ENCODE data around the gene SOCS4. TPM values are rescaled to one million over a fixed set of nuclear protein-coding genes. Genes with fewer than 3 reads are reported as not detected.

Gene SOCS4
- polyA plus RNA-seq (2011; rRNA removed): 8.1 and 11.1 TPM in 2 replicates
- 13.5 and 16.7 TPM in 2 replicates for polyA minus RNA-seq (2011; rRNA and poly(A)+ RNA removed)

GRCh38 chr14:55026793-55027561, at the start of gene SOCS4, which contains the start of gene WDHD1:
SOCS4 (plus strand) TSS chr14:55027236; CDS start chr14:55043042, 15,806 bp downstream.
WDHD1 (minus strand) TSS chr14:55027099; CDS start chr14:55026787, 312 bp downstream.
- CTCF ChIA-PET: interaction anchor here (0.7 to 2.0 kb wide), 5 partner anchors 15 to 221 kb away, joined by 3 to 9 read pairs (median 6); partner anchors contain the start of gene MAPK1IP1L
- Histone ChIP-seq H3K9me3 (ENCODE audit: control insufficient read depth, insufficient read depth, low read length) (no peaks in the 10 kb centered on the region), H3K27me3 (ENCODE audit: control insufficient read depth, insufficient read depth, low read length) (no peaks in the 10 kb centered on the region), H3K4me3 (ENCODE audit: low read depth, low read length) (peak within 1 kb of the TSS; percentile 87), H3K27ac (ENCODE audit: low read depth, low read length) (peak within 1 kb of the TSS; percentile 76)
- POLR2A ChIA-PET: interaction anchor here (0.6 to 2.5 kb wide), 4 partner anchors 12 to 102 kb away, joined by 3 to 13 read pairs (median 5); partner anchors contain the start of genes LGALS3 and MAPK1IP1L
- DNase-seq (ENCODE audit: low read depth, low spot score): peak; percentile 63
- TF ChIP-seq CTCF (IDR thresholded peaks at IDR 0.05; ENCODE audit: low read depth, low read length): no peak; the same call in 1 of the 2 replicates

GRCh38 chr14:54979039-54979438, 48.0 kb upstream of the SOCS4 start:
- Histone ChIP-seq H3K27me3 (ENCODE audit: control insufficient read depth, insufficient read depth, low read length) (no peaks in the 10 kb centered on the region), H3K9me3 (ENCODE audit: control insufficient read depth, insufficient read depth, low read length) (no peaks in the 10 kb centered on the region), H3K4me3 (ENCODE audit: low read depth, low read length) (no peak overlapping the region), H3K27ac (ENCODE audit: low read depth, low read length) (no peak overlapping the region)
- POLR2A ChIA-PET: no interaction called here
- CTCF ChIA-PET: interaction anchor here (0.7 kb wide), 1 partner anchor 774 kb away, joined by 3 read pairs; no protein-coding TSS in a partner anchor
- no peak for DNase-seq (ENCODE audit: low read depth, low spot score)
- TF ChIP-seq CTCF (IDR thresholded peaks at IDR 0.05; ENCODE audit: low read depth, low read length): no peak

- Histone ChIP-seq H3K4me3 (ENCODE audit: low read depth, low read length) (no peak overlapping the region), H3K27ac (ENCODE audit: low read depth, low read length) (no peak overlapping the region), H3K9me3 (ENCODE audit: control insufficient read depth, insufficient read depth, low read length) (no peaks in the 10 kb centered on the region), H3K27me3 (ENCODE audit: control insufficient read depth, insufficient read depth, low read length) (no peaks in the 10 kb centered on the region)
- TF ChIP-seq CTCF (IDR thresholded peaks at IDR 0.05; ENCODE audit: low read depth, low read length): peak; percentile 14
- POLR2A ChIA-PET: interaction anchor here (0.7 kb wide), 1 partner anchor 173 kb away, joined by 3 read pairs; no protein-coding TSS in a partner anchor
- DNase-seq (ENCODE audit: low read depth, low spot score): no peak
- CTCF ChIA-PET: interaction anchor here (0.5 to 1.6 kb wide), 8 partner anchors 9 to 417 kb away, joined by 3 to 7 read pairs (median 4); no protein-coding TSS in a partner anchor
These were observed 45.3 kb upstream of the SOCS4 start for GRCh38 chr14:54981698-54982097.

- ChIA-PET POLR2A (no interaction called here), CTCF (no interaction called here)
- Histone ChIP-seq H3K27me3 (ENCODE audit: control insufficient read depth, insufficient read depth, low read length) (no peaks in the 10 kb centered on the region), H3K4me3 (ENCODE audit: low read depth, low read length) (no peak overlapping the region), H3K27ac (ENCODE audit: low read depth, low read length) (no peak overlapping the region), H3K9me3 (ENCODE audit: control insufficient read depth, insufficient read depth, low read length) (no peaks in the 10 kb centered on the region)
- no peak for TF ChIP-seq CTCF (IDR thresholded peaks at IDR 0.05; ENCODE audit: low read depth, low read length)
- no peak for DNase-seq (ENCODE audit: low read depth, low spot score)
These were observed 41.9 kb upstream of the SOCS4 start for GRCh38 chr14:54985156-54985555.

- TF ChIP-seq CTCF (IDR thresholded peaks at IDR 0.05; ENCODE audit: low read depth, low read length): no peak
- H3K27me3 ChIP-seq (ENCODE audit: control insufficient read depth, insufficient read depth, low read length): no peaks in the 10 kb centered on the region
- H3K27ac ChIP-seq (ENCODE audit: low read depth, low read length): no peak overlapping the region
- H3K4me3 ChIP-seq (ENCODE audit: low read depth, low read length): no peak overlapping the region
- ChIA-PET CTCF (no interaction called here), POLR2A (no interaction called here)
- DNase-seq (ENCODE audit: low read depth, low spot score): no peak
- no peaks in the 10 kb centered on the region for H3K9me3 ChIP-seq (ENCODE audit: control insufficient read depth, insufficient read depth, low read length)
These were observed 26.7 kb upstream of the SOCS4 start for GRCh38 chr14:55000381-55000780.

Measured in AG04450 (cell line).